Measurements from ENCODE around the gene MYMK. TPM values are rescaled to one million over a fixed set of nuclear protein-coding genes. Genes with fewer than 3 reads are reported as not detected.
A peak's percentile ranks its signal among the peaks of the same experiment; 100 is the strongest.

MYMK gene
- total and polyA plus RNA-seq, 4 experiments from 2014 or later = not detected

- intact Hi-C loops (cut with micrococcal nuclease) = no loop called here
- no peak overlapping the region for H3K27ac ChIP-seq (ENCODE audit: low read depth, low read length)
- CTCF ChIA-PET (ENCODE audit: partially characterized antibody) = interaction anchor here (0.6 to 7.0 kb wide), 2 partner anchors 286 to 297 kb away, joined by 3 to 66 read pairs; no protein-coding TSS in a partner anchor
- no peak for DNase-seq
- Mint-ChIP-seq H3K4me1 (peaks cover 5 to 13% (median 8%) of the 10 kb centered on the region in 4 donors), H3K36me3 (no peaks in the 10 kb centered on the region), H3K4me3 (no peak overlapping the region), H3K9me3 (peaks cover 0 to 2% (median 0%) of the 10 kb centered on the region in 8 donors), H3K27ac (no peak overlapping the region), H3K27me3 (peaks cover 3 to 6% of the 10 kb centered on the region in 2 donors)
- H3K4me1 ChIP-seq (ENCODE audit: insufficient read depth, low read length) = peaks cover 14% of the 10 kb centered on the region
- H3K9me3 ChIP-seq (ENCODE audit: control insufficient read depth in 1 of 2, low read length in 2 of 2) = no peaks in the 10 kb centered on the region
- no peaks in the 10 kb centered on the region for H3K36me3 ChIP-seq (ENCODE audit: insufficient read depth, low read length)
- POLR2A ChIA-PET (ENCODE audit: partially characterized antibody) = no interaction called here
- H3K4me3 ChIP-seq (ENCODE audit: low read length in 2 of 2) = no peak overlapping the region
- no peaks in the 10 kb centered on the region for H3K27me3 ChIP-seq (ENCODE audit: insufficient read depth, low read length)
These were observed 41.1 kb downstream of the MYMK start for GRCh38 chr9:133483611-133484010.

- peaks cover 5 to 10% (median 8%) of the 10 kb centered on the region in 4 donors for H3K4me1 Mint-ChIP-seq
- POLR2A ChIA-PET (ENCODE audit: partially characterized antibody) = interaction anchor here (1.0 to 1.6 kb wide), 7 partner anchors 13 to 102 kb away, joined by 3 to 5 read pairs (median 4); partner anchors contain the start of genes CACFD1 and REXO4
- H3K9me3 Mint-ChIP-seq = peaks cover 0 to 2% (median 0%) of the 10 kb centered on the region in 8 donors
- intact Hi-C loops (cut with micrococcal nuclease) = loop anchor here (1.0 to 5.0 kb wide), 3 partner anchors 20 to 122 kb away; partner anchors contain the start of genes CACFD1, REXO4, SURF1 and SURF2
- peak within 1 kb of the TSS in 5 of 7 donors; percentile 55 to 81 (median 65) for H3K27ac Mint-ChIP-seq
- no peaks in the 10 kb centered on the region for H3K36me3 ChIP-seq (ENCODE audit: insufficient read depth, low read length)
- H3K4me1 ChIP-seq (ENCODE audit: insufficient read depth, low read length) = peaks cover 15% of the 10 kb centered on the region
- no peaks in the 10 kb centered on the region for H3K36me3 Mint-ChIP-seq
- H3K4me3 Mint-ChIP-seq = peak within 1 kb of the TSS; percentile 67 to 83 (median 76)
- H3K4me3 ChIP-seq (ENCODE audit: low read length in 2 of 2) = peak within 1 kb of the TSS; percentile 42 to 55
- peaks cover 0 to 2% of the 10 kb centered on the region in 2 donors for H3K27me3 Mint-ChIP-seq
- DNase-seq = peak; percentile 73 to 79 (median 77)
- H3K27me3 ChIP-seq (ENCODE audit: insufficient read depth, low read length) = no peaks in the 10 kb centered on the region
- no peaks in the 10 kb centered on the region for H3K9me3 ChIP-seq (ENCODE audit: control insufficient read depth in 1 of 2, low read length in 2 of 2)
- CTCF ChIA-PET (ENCODE audit: partially characterized antibody) = interaction anchor here (1.4 to 2.9 kb wide), 2 partner anchors 21 to 292 kb away, joined by 3 to 11 read pairs; no protein-coding TSS in a partner anchor
- H3K27ac ChIP-seq (ENCODE audit: low read depth, low read length) = peak within 1 kb of the TSS; percentile 34
These were observed 45.7 kb downstream of the MYMK start, which contains the start of gene SLC2A6 for GRCh38 chr9:133478851-133479711. Gene SLC2A6 (minus strand): TSS chr9:133479099. CDS start chr9:133479059, 40 bp downstream.

DNA sequence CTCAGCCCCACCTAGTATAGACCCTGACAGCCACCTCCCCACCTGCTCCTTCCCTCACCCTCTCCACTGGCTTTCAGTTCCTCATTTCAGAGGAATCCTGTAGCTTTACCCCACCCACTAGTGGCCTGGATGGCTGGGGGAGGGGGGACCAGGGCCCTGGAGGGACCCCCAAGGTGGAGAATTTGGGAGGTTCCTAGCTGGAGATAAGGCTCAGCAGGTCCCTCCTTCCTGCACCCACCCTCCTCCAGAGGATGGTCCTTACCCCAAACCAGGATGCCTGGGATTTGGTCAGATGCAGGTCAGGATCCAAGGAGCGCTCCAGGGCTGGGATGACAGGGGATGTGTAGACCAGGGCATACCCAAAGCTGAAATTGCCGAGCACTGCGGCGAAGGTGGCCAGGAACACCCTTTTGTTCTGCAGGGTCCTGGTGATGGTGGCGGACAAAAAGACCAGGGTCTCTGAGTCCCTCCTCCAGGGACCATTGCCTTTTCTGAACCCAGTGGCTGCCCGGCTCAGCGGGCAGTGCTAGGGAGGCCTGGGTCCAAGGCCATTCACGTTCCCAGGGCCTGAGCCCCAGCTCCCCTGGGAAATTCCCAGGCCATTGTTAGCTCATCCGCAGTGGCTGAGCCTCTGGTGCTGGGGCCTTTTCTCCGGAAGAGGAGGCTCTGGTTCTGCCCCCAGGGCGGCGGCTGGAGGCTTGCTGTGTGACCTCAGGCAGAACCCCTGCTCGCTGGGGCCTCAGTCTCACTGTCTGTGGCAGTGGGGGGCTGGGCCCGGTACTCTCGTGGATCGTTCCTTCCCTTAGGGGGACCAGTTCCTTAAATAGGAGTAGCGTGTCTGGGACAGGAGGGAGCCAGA is 46.5 kb downstream of the MYMK start:
- H3K9me3 ChIP-seq (ENCODE audit: control insufficient read depth in 1 of 2, low read length in 2 of 2) = no peaks in the 10 kb centered on the region
- no peak overlapping the region for H3K27ac ChIP-seq (ENCODE audit: low read depth, low read length)
- Mint-ChIP-seq H3K4me3 (peak overlapping the region in 4 of 8 donors; percentile 42 to 64 (median 60)), H3K9me3 (peaks cover 0 to 2% (median 0%) of the 10 kb centered on the region in 8 donors), H3K4me1 (peaks cover 5 to 10% (median 8%) of the 10 kb centered on the region in 4 donors), H3K36me3 (no peaks in the 10 kb centered on the region), H3K27ac (peak overlapping the region in 4 of 7 donors; percentile 20 to 86 (median 66)), H3K27me3 (peaks cover 0 to 2% of the 10 kb centered on the region in 2 donors)
- peaks cover 16% of the 10 kb centered on the region for H3K4me1 ChIP-seq (ENCODE audit: insufficient read depth, low read length)
- DNase-seq = no peak
- H3K27me3 ChIP-seq (ENCODE audit: insufficient read depth, low read length) = no peaks in the 10 kb centered on the region
- ChIA-PET CTCF (ENCODE audit: partially characterized antibody) (interaction anchor here (2.9 kb wide), 1 partner anchor 292 kb away, joined by 11 read pairs; no protein-coding TSS in a partner anchor), POLR2A (ENCODE audit: partially characterized antibody) (interaction anchor here (1.0 to 1.6 kb wide), 5 partner anchors 12 to 101 kb away, joined by 3 to 5 read pairs (median 4); partner anchors contain the start of genes CACFD1 and REXO4)
- intact Hi-C loops (cut with micrococcal nuclease) = loop anchor here (2.0 to 5.0 kb wide), 2 partner anchors 59 to 121 kb away; partner anchors contain the start of genes REXO4, SURF1 and SURF2
- H3K36me3 ChIP-seq (ENCODE audit: insufficient read depth, low read length) = no peaks in the 10 kb centered on the region
- peak overlapping the region in 1 of 2 donors; percentile 55 for H3K4me3 ChIP-seq (ENCODE audit: low read length in 2 of 2)

DNA sequence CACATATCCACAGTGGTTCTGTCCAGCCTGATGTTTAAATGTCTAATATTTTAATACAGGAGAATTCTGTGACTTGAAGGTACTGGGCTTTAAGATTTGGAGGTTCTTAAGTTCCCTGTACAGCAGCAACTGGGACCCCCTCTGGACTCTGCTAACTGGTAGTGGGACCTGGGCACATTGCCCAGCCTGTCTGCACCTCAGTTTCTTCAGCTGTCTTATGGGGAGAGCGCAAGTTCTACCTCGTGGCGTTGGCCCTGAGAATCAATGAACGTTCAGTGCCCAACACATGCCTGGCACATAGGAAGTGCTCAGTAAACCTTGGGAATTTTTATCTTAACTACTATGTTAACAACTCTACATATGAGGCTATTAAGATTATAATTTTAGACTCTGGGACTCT is 47.3 kb downstream of the MYMK start:
- H3K27me3 Mint-ChIP-seq = no peaks in the 10 kb centered on the region
- Histone ChIP-seq H3K27me3 (ENCODE audit: insufficient read depth, low read length) (no peaks in the 10 kb centered on the region), H3K27ac (ENCODE audit: low read depth, low read length) (no peak overlapping the region), H3K9me3 (ENCODE audit: control insufficient read depth in 1 of 2, low read length in 2 of 2) (no peaks in the 10 kb centered on the region), H3K36me3 (ENCODE audit: insufficient read depth, low read length) (no peaks in the 10 kb centered on the region), H3K4me1 (ENCODE audit: insufficient read depth, low read length) (peaks cover 16% of the 10 kb centered on the region), H3K4me3 (ENCODE audit: low read length in 2 of 2) (no peak overlapping the region)
- CTCF ChIA-PET (ENCODE audit: partially characterized antibody) = no interaction called here
- H3K27ac Mint-ChIP-seq = peak overlapping the region in 4 of 7 donors; percentile 8 to 86 (median 44)
- POLR2A ChIA-PET (ENCODE audit: partially characterized antibody) = no interaction called here
- intact Hi-C loops (cut with micrococcal nuclease) = loop anchor here (5.0 kb wide), 1 partner anchor 120 kb away; the partner anchor contains the start of genes SURF1 and SURF2
- DNase-seq = no peak
- H3K4me3 Mint-ChIP-seq = peak overlapping the region in 4 of 8 donors; percentile 20 to 56 (median 34)
- peaks cover 0 to 2% (median 0%) of the 10 kb centered on the region in 8 donors for H3K9me3 Mint-ChIP-seq
- no peaks in the 10 kb centered on the region for H3K36me3 Mint-ChIP-seq
- H3K4me1 Mint-ChIP-seq = peaks cover 5 to 10% (median 8%) of the 10 kb centered on the region in 4 donors

DNA sequence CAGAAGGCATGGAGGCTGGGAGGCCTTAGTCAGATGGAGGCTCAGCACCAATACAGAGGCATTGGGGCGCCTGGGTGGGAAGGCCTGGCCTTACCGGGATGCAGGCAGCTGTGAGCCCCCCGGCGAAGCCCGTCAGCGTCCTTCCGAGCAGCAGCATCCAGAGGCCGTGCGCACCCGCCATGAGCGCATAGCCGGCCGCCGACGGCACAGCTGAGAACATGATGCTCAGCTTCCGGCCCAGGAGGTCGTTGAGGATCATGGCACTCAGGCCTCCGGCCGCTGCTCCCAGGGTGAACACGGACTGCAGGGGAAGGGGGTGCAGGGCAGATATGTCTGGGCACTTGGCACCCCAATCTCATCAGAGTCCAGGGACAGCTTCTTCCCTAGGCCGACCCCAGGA is 47.8 kb downstream of the MYMK start:
- H3K27ac ChIP-seq (ENCODE audit: low read depth, low read length) = no peak overlapping the region
- H3K4me3 ChIP-seq (ENCODE audit: low read length in 2 of 2) = no peak overlapping the region
- Mint-ChIP-seq H3K4me3 (no peak overlapping the region), H3K27ac (no peak overlapping the region), H3K36me3 (no peaks in the 10 kb centered on the region), H3K27me3 (no peaks in the 10 kb centered on the region), H3K4me1 (peaks cover 5 to 10% (median 8%) of the 10 kb centered on the region in 4 donors), H3K9me3 (no peaks in the 10 kb centered on the region)
- ChIA-PET POLR2A (ENCODE audit: partially characterized antibody) (no interaction called here), CTCF (ENCODE audit: partially characterized antibody) (no interaction called here)
- DNase-seq = no peak
- H3K27me3 ChIP-seq (ENCODE audit: insufficient read depth, low read length) = no peaks in the 10 kb centered on the region
- H3K4me1 ChIP-seq (ENCODE audit: insufficient read depth, low read length) = peaks cover 16% of the 10 kb centered on the region
- no peaks in the 10 kb centered on the region for H3K9me3 ChIP-seq (ENCODE audit: control insufficient read depth in 1 of 2, low read length in 2 of 2)
- no peaks in the 10 kb centered on the region for H3K36me3 ChIP-seq (ENCODE audit: insufficient read depth, low read length)
- intact Hi-C loops (cut with micrococcal nuclease) = loop anchor here (5.0 kb wide), 1 partner anchor 120 kb away; the partner anchor contains the start of genes SURF1 and SURF2

DNA sequence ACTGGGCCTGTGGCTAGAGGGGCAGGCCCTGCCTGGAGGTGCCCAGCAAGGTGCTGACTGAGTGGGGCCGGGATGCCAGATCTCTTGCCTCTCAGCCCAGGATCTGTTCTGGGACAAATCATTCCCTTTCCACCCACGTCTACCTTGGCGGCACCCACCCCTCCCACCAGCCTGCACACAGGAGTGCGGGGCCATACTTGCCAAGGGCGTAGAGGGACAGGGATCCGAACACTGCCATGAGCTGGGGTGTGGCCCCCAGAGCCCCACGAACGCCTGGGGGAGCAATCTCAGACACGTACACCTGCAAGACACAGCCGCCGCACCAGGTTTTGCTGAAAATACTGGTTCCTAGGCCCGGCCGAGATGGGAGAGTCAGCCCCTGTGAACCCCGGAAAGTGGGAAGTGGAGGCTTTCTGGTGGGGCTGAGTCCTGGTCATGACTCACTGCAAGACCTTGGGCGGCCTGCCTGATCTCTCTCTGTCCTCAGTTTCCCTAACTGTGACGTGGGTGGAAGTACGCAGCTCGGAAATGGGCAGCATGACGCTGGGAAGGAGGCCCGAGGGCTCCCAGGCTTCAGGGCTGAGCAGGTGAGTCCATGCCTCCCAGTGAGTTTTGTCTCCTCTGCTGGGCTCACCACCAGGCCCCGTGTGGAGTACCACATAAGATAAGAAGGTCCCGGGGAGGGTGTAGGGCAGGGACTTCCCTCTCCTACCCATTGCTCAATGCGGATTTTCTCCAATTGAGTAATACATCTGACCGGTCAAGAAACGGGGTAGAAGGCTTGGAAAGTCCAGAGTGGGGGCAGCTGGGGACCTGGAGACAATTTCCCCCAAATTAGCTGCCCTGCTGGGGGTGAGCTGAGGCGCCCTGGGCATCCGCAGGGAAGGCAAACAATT is 48.5 kb downstream of the MYMK start:
- peaks cover 5 to 10% (median 8%) of the 10 kb centered on the region in 4 donors for H3K4me1 Mint-ChIP-seq
- H3K9me3 ChIP-seq (ENCODE audit: control insufficient read depth in 1 of 2, low read length in 2 of 2) = no peaks in the 10 kb centered on the region
- no peak overlapping the region for H3K4me3 ChIP-seq (ENCODE audit: low read length in 2 of 2)
- no peaks in the 10 kb centered on the region for H3K36me3 ChIP-seq (ENCODE audit: insufficient read depth, low read length)
- no peak overlapping the region for H3K27ac ChIP-seq (ENCODE audit: low read depth, low read length)
- no peak overlapping the region for H3K27ac Mint-ChIP-seq
- no peaks in the 10 kb centered on the region for H3K36me3 Mint-ChIP-seq
- intact Hi-C loops (cut with micrococcal nuclease) = loop anchor here (5.0 kb wide), 1 partner anchor 119 kb away; the partner anchor contains the start of genes SURF1 and SURF2
- no peaks in the 10 kb centered on the region for H3K9me3 Mint-ChIP-seq
- DNase-seq = no peak
- H3K4me1 ChIP-seq (ENCODE audit: insufficient read depth, low read length) = peaks cover 16% of the 10 kb centered on the region
- H3K27me3 Mint-ChIP-seq = no peaks in the 10 kb centered on the region
- H3K4me3 Mint-ChIP-seq = peak overlapping the region in 1 of 8 donors; percentile 45
- no peaks in the 10 kb centered on the region for H3K27me3 ChIP-seq (ENCODE audit: insufficient read depth, low read length)
- ChIA-PET POLR2A (ENCODE audit: partially characterized antibody) (no interaction called here), CTCF (ENCODE audit: partially characterized antibody) (no interaction called here)

Measured in CD4-positive, alpha-beta memory T cell (primary cell).